ENCODE data around the gene C2CD4D.

DNA sequence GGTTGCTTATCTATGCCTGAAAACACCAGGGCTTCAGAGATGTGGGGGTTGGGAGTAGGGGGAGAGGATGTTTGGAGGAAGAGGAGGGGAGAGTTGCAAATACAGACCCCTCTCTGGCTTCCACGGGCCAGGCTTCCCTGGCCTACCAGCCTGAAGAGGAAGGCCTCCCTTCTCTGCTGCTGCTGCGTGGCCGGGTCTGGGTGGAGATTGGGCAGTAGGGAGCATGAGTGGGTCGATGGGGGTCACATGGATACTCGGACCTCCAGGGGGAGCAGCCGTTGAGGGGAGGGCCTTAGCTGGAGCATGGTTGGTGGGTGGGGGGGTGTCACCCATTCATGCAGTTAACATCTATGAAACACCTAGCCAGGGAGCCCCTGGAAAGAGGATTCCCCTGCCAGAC is 9.6 kb downstream of the C2CD4D start:
- TF ChIP-seq, protein P1, sequence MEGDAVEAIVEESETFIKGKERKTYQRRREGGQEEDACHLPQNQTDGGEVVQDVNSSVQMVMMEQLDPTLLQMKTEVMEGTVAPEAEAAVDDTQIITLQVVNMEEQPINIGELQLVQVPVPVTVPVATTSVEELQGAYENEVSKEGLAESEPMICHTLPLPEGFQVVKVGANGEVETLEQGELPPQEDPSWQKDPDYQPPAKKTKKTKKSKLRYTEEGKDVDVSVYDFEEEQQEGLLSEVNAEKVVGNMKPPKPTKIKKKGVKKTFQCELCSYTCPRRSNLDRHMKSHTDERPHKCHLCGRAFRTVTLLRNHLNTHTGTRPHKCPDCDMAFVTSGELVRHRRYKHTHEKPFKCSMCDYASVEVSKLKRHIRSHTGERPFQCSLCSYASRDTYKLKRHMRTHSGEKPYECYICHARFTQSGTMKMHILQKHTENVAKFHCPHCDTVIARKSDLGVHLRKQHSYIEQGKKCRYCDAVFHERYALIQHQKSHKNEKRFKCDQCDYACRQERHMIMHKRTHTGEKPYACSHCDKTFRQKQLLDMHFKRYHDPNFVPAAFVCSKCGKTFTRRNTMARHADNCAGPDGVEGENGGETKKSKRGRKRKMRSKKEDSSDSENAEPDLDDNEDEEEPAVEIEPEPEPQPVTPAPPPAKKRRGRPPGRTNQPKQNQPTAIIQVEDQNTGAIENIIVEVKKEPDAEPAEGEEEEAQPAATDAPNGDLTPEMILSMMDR (IDR thresholded peaks at IDR 0.05 in 8 of 11, conservative IDR thresholded peaks at IDR 0.05 in 3 of 11), result no peak
- TF ChIP-seq POLR2A (IDR thresholded peaks at IDR 0.05), result no peak

All from spleen (tissue), 7 donors.